HepG2 (cell line): Measurements from ENCODE around the gene HS2ST1. TPM values are rescaled to one million over a fixed set of nuclear protein-coding genes. Genes with fewer than 3 reads are reported as not detected.

Experiments used
- ATAC-seq: fragments of 200-7000 bp; cut with Tn5 transposase; 3 replicates; pipeline ENCODE4 v1.9.1; 2020; ENCODE audit warnings: mild to moderate bottlenecking, moderate library complexity
- BruUV-seq: library from RNA; stranded (reverse); fragments of 400-500 nt; replicated peaks from 2 replicates; lab custom pipeline; 2021; lab: Mats Ljungman, UMichigan
- CTCF ChIA-PET: fragments of 300-600 bp; formaldehyde crosslinking; extraction: SDS; loops from one replicate; lab custom pipeline; 2021; ENCODE audit warnings: low total read pairs, inconsistent platforms, low intra/inter-chr PET ratio; lab: Yijun Ruan, JAX
- POLR2A ChIA-PET: fragments of 350-600 bp; sonication (Branson Sonifier 250); formaldehyde crosslinking; loops from one replicate; lab custom pipeline; 2020; ENCODE audit warnings: antibody characterized with exemption, inconsistent platforms; lab: Yijun Ruan, JAX
- DNase-seq: peaks from one replicate; pipeline ENCODE4 v3.0.0-alpha.2; 2015; ENCODE audit warnings: low spot score
- FAIRE-seq: peaks from 3 replicates; lab custom pipeline; 2011; peaks lifted over from hg19 to GRCh38; lab: Jason Lieb, UNC
- H2AFZ ChIP-seq: one replicate; pipeline ENCODE4 v1.6.1; 2011; ENCODE audit warnings: low read length, inconsistent platforms
- H3K27ac ChIP-seq: fragments of 300-600 bp; 3 replicates; pipeline ENCODE4 v1.8.0; 2011; ENCODE audit warnings: mixed run types, mild to moderate bottlenecking, mixed read lengths, low read length, inconsistent platforms; ENCODE audit not compliant: insufficient read depth; ENCODE audit errors: extremely low read length
- H3K27me3 ChIP-seq, 2 experiments: fragments of 200-600 bp in 1 of 2; 2 replicates in 1 of 2; 3 replicates in 1 of 2; pipeline versions ENCODE4 v1.6.0 to v1.8.0; 2011; ENCODE audit warnings: low read length in 2 of 2, mild to moderate bottlenecking in 2 of 2, moderate library complexity in 2 of 2, inconsistent platforms in 1 of 2; ENCODE audit not compliant: insufficient read depth in 2 of 2, control insufficient read depth in 1 of 2
- H3K36me3 ChIP-seq, 2 experiments: fragments of 200-600 bp in 1 of 2; replicated peaks in 1 of 2; 2 replicates in 1 of 2; 3 replicates in 1 of 2; pipeline versions ENCODE4 v1.5.1 to v1.8.0; 2011; ENCODE audit warnings: low read length in 2 of 2, inconsistent platforms in 1 of 2; ENCODE audit not compliant: insufficient read depth in 2 of 2, control insufficient read depth in 1 of 2
- H3K4me1 ChIP-seq: 2 replicates; pipeline ENCODE4 v1.5.1; 2012; ENCODE audit warnings: low read length, inconsistent platforms; ENCODE audit not compliant: insufficient read depth
- H3K4me2 ChIP-seq: 2 replicates; pipeline ENCODE4 v1.6.0; 2011; ENCODE audit warnings: low read depth, low read length, inconsistent platforms
- H3K4me3 ChIP-seq, 3 experiments: fragments of 200-600 bp in 1 of 3; sonication (generic), shearing (Covaris generic) in 1 of 3; replicated peaks in 1 of 3; 2 replicates each; pipeline ENCODE4 v1.5.1; 2011 to 2016; ENCODE audit warnings: low read length in 3 of 3, inconsistent platforms in 2 of 3, low read depth in 2 of 3, mild to moderate bottlenecking in 2 of 3, control low read depth in 1 of 3, mixed read lengths in 1 of 3; ENCODE audit not compliant: insufficient read depth in 1 of 3
- H3K79me2 ChIP-seq: one replicate; pipeline ENCODE4 v1.6.1; 2011; ENCODE audit warnings: low read length, inconsistent platforms; ENCODE audit not compliant: insufficient read depth
- H3K9ac ChIP-seq: 2 replicates; pipeline ENCODE4 v1.6.0; 2011; ENCODE audit warnings: mild to moderate bottlenecking, low read depth, low read length, inconsistent platforms; ENCODE audit not compliant: insufficient read depth
- H3K9me3 ChIP-seq: 2 replicates; pipeline ENCODE4 v1.5.1; 2012; ENCODE audit warnings: mild to moderate bottlenecking, low read length
- H4K20me1 ChIP-seq: 2 replicates; pipeline ENCODE4 v1.6.0; 2011; ENCODE audit warnings: inconsistent platforms, mild to moderate bottlenecking, low read length, moderate library complexity; ENCODE audit not compliant: insufficient read depth
- CHD4 ChIP-seq: fragments of 200-600 bp; sonication (generic); IDR thresholded peaks from 2 replicates; pipeline ENCODE4 v1.7.0; 2017; ENCODE audit warnings: mild to moderate bottlenecking, low read length, borderline replicate concordance
- CREB1 ChIP-seq, 2 experiments: fragments of 450-650 bp in 1 of 2; IDR thresholded peaks; 2 replicates each; pipeline ENCODE4 v1.6.1; 2016 to 2017; ENCODE audit warnings: control low read depth in 1 of 2, mild to moderate bottlenecking in 1 of 2, missing compliant biosample characterization in 1 of 2, missing genetic modification characterization in 1 of 2
- JUN ChIP-seq: sonication (generic); formaldehyde crosslinking; IDR thresholded peaks from 2 replicates; pipeline ENCODE4 v1.4.0; 2020; ENCODE audit warnings: mild to moderate bottlenecking, missing genetic modification reagents
- RARA ChIP-seq: IDR thresholded peaks from 2 replicates; pipeline ENCODE4 v1.6.1; 2016; ENCODE audit warnings: missing genetic modification reagents, missing compliant biosample characterization
- ZHX1 ChIP-seq: sonication (generic); formaldehyde crosslinking; IDR thresholded peaks from 2 replicates; pipeline ENCODE4 v1.8.1; 2022; ENCODE audit warnings: low read depth, mild to moderate bottlenecking, missing genetic modification reagents
- ZNF318 ChIP-seq: sonication (generic); formaldehyde crosslinking; IDR thresholded peaks from 2 replicates; pipeline ENCODE4 v1.4.0; 2020; ENCODE audit warnings: mild to moderate bottlenecking, missing genetic modification reagents
- WGBS: methylation state at CpG from one replicate; pipeline ENCODE4 v1.1.6; 2017; ENCODE audit warnings: low lambda C conversion rate; 5-methylcytosine and 5-hydroxymethylcytosine counted together
- in situ Hi-C: cut with HindIII; loops from 2 replicates; pipeline ENCODE4 v1.10.0; 2017; ENCODE audit warnings: low pct_unique_long_range_greater_than_20kb; ENCODE audit not compliant: extremely low pct_ligation_motif_present
- intact Hi-C: fragments of 100-400 bp; cut with micrococcal nuclease; formaldehyde crosslinking; loops from one replicate; pipeline ENCODE4 v1.10.0; 2022; ENCODE audit not compliant: unreplicated experiment
- polyA plus RNA-seq, 8 experiments: library from polyadenylated mRNA; depleted of rRNA in 3 of 8; stranded (reverse) in 7 of 8; unstranded in 1 of 8; fragments of >200 nt; fragmentation: Illumina TruSeq in 4 of 8; extraction: Trizol in 4 of 8; gene quantifications; 2 replicates each; pipeline versions ENCODE4 v1.2.1 to v1.2.3, GENCODE V29; 2011 to 2016; ENCODE audit warnings: low read depth in 4 of 8, missing spikeins in 1 of 8, mixed read lengths in 1 of 8; ENCODE audit not compliant: insufficient read depth in 1 of 8
- total RNA-seq, 5 experiments: library from RNA; depleted of rRNA; stranded (reverse); fragments of >200 nt; fragmentation: Illumina TruSeq; extraction: Trizol; gene quantifications; 2 replicates each; pipeline ENCODE4 v1.2.3, GENCODE V29; 2016; ENCODE audit warnings: low read depth in 1 of 5

The HS2ST1 gene
- total and polyA plus RNA-seq, 2 of the 13 experiments (the other 11 are each of a cell fraction or from before 2014, with no cell fraction given), result 22.1 to 58.7 TPM

GRCh38 chr1:86875722-86876121, 38.7 kb upstream of the HS2ST1 start:
- in situ Hi-C loops, result no loop called here
- Histone ChIP-seq H3K27me3 (no peaks in the 10 kb centered on the region), H3K9ac (no peak overlapping the region), H3K4me2 (no peak overlapping the region), H3K9me3 (no peaks in the 10 kb centered on the region), H4K20me1 (no peaks in the 10 kb centered on the region), H3K36me3 (peaks cover 1 to 24% of the 10 kb centered on the region in 2 experiments; a peak in 3 of 5 replicates), H2AFZ (no peak overlapping the region), H3K4me3 (no peak overlapping the region), H3K4me1 (no peaks in the 10 kb centered on the region), H3K79me2 (no peaks in the 10 kb centered on the region), H3K27ac (no peak overlapping the region)
- ATAC-seq, result no peak
- FAIRE-seq, result no peak
- DNase-seq, result no peak
- BruUV-seq, result no TSS peak
- intact Hi-C loops, result no loop called here
- ChIA-PET POLR2A (no interaction called here), CTCF (no interaction called here)
- 100% methylated on average over 1 of the region's 1 CpG for WGBS
- TF ChIP-seq CREB1 (IDR thresholded peaks at IDR 0.05), result no peak
- 0 out of 2 replicates have a peak, but pooled peaks have one; percentile 25 for TF ChIP-seq CREB1 (CRISPR knock-in tag; IDR thresholded peaks at IDR 0.05)
- no peak for TF ChIP-seq ZHX1

DNA sequence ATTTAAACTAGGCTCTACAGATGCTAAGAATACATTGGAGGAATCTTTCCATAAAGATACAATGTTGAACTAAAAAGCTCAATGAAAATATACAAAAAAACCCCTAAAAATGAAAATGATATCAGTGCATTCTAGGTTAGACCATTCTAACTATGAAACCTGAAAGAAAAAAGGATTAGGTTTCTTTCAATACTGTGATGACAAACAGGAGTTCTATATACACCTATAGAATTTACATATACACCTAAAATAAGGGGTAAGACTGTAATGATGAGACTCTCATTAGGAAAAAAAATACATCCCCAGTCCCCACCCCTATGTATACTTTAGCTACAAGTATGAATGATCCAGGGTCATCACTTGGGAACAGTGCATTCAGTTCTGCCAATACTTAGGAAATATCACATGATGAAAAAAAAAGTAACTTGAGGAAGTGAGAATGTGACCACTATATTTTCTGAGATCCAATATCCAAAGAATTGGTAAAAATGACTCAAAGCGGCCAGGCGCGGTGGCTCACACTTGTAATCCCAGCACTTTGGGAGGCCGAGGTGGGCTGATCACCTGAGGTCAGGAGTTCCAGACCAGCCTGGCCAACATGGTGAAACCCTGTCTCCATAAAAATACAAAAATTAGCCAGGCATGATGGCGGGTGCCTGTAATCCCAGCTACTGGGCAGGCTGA, 26.8 kb upstream of the HS2ST1 start:
- Histone ChIP-seq H3K4me3 (no peak overlapping the region), H3K27me3 (no peaks in the 10 kb centered on the region), H2AFZ (no peak overlapping the region), H3K36me3 (peaks cover 2 to 10% of the 10 kb centered on the region in 2 experiments; a peak in 4 of 5 replicates), H3K79me2 (peaks cover under 1% of the 10 kb centered on the region), H3K4me2 (no peak overlapping the region), H3K27ac (no peak overlapping the region), H3K9me3 (no peaks in the 10 kb centered on the region), H3K4me1 (no peaks in the 10 kb centered on the region), H3K9ac (no peak overlapping the region), H4K20me1 (no peaks in the 10 kb centered on the region)
- intact Hi-C loops, result no loop called here
- ChIA-PET CTCF (no interaction called here), POLR2A (no interaction called here)
- no TSS peak for BruUV-seq
- 100% methylated on average over 5 of the region's 5 CpGs for WGBS
- no peak for DNase-seq
- FAIRE-seq, result no peak
- in situ Hi-C loops, result no loop called here
- ATAC-seq, result no peak
- TF ChIP-seq RARA (CRISPR knock-in tag) (no peak), CHD4 (no peak), ZNF318 (CRISPR knock-in tag) (no peak), JUN (CRISPR knock-in tag) (no peak)
